MM.1S (cell line): ENCODE results near the gene ARMH2.

Experiments
- DNase-seq: peaks from one replicate; pipeline ENCODE4 v3.0.0-alpha.2; 2015
- H2AFZ ChIP-seq: fragments of 300-600 bp; sonication (generic); 2 replicates; pipeline ENCODE4 v1.6.0; 2016; ENCODE audit warnings: antibody characterized with exemption, low read length
- H3F3A ChIP-seq: fragments of 300-600 bp; sonication (generic); 2 replicates; pipeline ENCODE4 v1.6.1; 2016; ENCODE audit warnings: mild to moderate bottlenecking, antibody characterized with exemption, low read length, moderate library complexity, mixed read lengths; ENCODE audit not compliant: insufficient read depth
- H3K27ac ChIP-seq: fragments of 300-600 bp; sonication (generic); 2 replicates; pipeline ENCODE4 v1.5.1; 2016; ENCODE audit warnings: mild to moderate bottlenecking, low read length
- H3K27me3 ChIP-seq: fragments of 300-600 bp; sonication (generic); replicated peaks from 2 replicates; pipeline ENCODE4 v1.6.0; 2016; ENCODE audit warnings: low read length; ENCODE audit not compliant: insufficient read depth
- H3K36me3 ChIP-seq: fragments of 300-600 bp; sonication (generic); replicated peaks from 2 replicates; pipeline ENCODE4 v1.6.1; 2016; ENCODE audit warnings: mild to moderate bottlenecking, low read length, mixed read lengths; ENCODE audit not compliant: insufficient read depth
- H3K4me1 ChIP-seq: fragments of 300-600 bp; sonication (generic); 2 replicates; pipeline ENCODE4 v1.6.1; 2016; ENCODE audit warnings: low read length, mixed read lengths
- H3K4me2 ChIP-seq: fragments of 300-600 bp; sonication (generic); 2 replicates; pipeline ENCODE4 v1.6.0; 2016; ENCODE audit warnings: low read depth, low read length
- H3K4me3 ChIP-seq: fragments of 300-600 bp; sonication (generic); 2 replicates; pipeline ENCODE4 v1.5.1; 2016; ENCODE audit warnings: low read length, mixed read lengths
- H3K79me2 ChIP-seq: fragments of 300-600 bp; sonication (generic); 2 replicates; pipeline ENCODE4 v1.6.1; 2016; ENCODE audit warnings: mixed run types, low read length, mixed read lengths
- H3K9ac ChIP-seq: fragments of 300-600 bp; sonication (generic); 2 replicates; pipeline ENCODE4 v1.6.1; 2016; ENCODE audit warnings: low read length, mixed read lengths
- H3K9me2 ChIP-seq: fragments of 300-600 bp; sonication (generic); replicated peaks from 2 replicates; pipeline ENCODE4 v1.6.1; 2016; ENCODE audit warnings: mild to moderate bottlenecking, low read length, mixed read lengths; ENCODE audit not compliant: insufficient read depth
- H3K9me3 ChIP-seq: fragments of 300-600 bp; sonication (generic); replicated peaks from 2 replicates; pipeline ENCODE4 v1.6.1; 2016; ENCODE audit warnings: mild to moderate bottlenecking, low read length, mixed read lengths; ENCODE audit not compliant: insufficient read depth
- H4K20me1 ChIP-seq: fragments of 300-600 bp; sonication (generic); 2 replicates; pipeline ENCODE4 v1.6.1; 2016; ENCODE audit warnings: mild to moderate bottlenecking, low read length, moderate library complexity, mixed read lengths; ENCODE audit not compliant: insufficient read depth
- CTCF ChIP-seq: fragments of 300-600 bp; sonication (generic); IDR thresholded peaks from 2 replicates; pipeline ENCODE4 v1.5.1; 2016; ENCODE audit warnings: antibody characterized with exemption, low read length, mixed read lengths
- EZH2 ChIP-seq: fragments of 300-600 bp; sonication (generic); optimal IDR thresholded peaks from 2 replicates; pipeline ENCODE3; 2017; ENCODE audit warnings: low read depth, mild to moderate bottlenecking, antibody characterized with exemption, low read length, mixed read lengths
- EZH2phosphoT487 ChIP-seq: fragments of 300-600 bp; sonication (generic); IDR thresholded peaks from 2 replicates; pipeline ENCODE4 v1.6.1; 2018; ENCODE audit warnings: antibody characterized with exemption, low read length

The ARMH2 gene

DNA sequence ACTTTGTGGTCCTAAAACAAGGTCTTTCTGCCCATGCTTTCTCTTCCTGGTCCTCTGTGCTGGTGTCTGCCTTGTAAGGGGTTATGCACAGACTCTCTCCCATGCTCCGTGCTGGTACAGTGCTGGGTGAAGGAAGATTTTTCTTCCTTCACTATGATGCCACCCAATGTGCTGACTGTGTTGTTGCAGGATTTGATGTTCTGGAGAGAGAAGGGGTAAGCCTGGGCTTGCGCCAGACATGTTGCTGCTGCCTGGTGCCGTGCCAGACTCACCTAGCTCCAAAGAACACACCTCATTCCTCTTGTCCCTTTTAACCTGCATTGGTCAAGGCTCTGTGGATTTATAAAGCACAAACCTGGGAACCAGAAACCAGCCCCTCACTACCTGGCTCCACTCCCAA lies 28.4 kb upstream of the ARMH2 start:
- TF ChIP-seq EZH2phosphoT487, result no peak
- no peak overlapping the region for H3K27ac ChIP-seq

DNA sequence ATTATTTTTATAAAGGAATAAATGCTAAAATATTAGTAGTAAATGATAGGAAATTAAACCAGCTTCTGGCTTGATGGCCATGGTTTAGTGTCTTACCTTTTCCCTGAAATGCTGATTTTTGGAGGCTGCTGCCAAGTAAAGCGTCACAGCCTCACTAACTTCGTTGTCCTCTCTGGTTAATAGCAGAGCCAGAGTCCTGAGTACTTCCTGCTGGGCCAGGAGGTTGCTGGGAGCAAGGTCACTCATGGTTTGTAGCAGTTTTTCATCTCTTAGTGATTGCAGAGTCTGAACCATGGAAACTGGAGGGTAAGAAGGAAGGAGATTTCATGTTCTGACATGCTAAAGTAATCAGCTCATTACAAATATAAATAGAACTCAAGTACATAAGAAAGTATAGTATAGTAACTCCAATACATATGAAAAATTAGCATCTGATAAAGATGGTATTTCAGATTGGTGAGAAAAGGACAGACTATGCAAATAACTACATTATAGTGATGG lies 26.5 kb upstream of the ARMH2 start:
- Histone ChIP-seq H3K9me3 (no peaks in the 10 kb centered on the region), H3K9ac (no peak overlapping the region), H3K36me3 (no peaks in the 10 kb centered on the region), H2AFZ (no peak overlapping the region), H3K27ac (no peak overlapping the region), H4K20me1 (no peaks in the 10 kb centered on the region), H3K27me3 (no peaks in the 10 kb centered on the region), H3K4me3 (no peak overlapping the region), H3K4me2 (no peak overlapping the region), H3K4me1 (no peaks in the 10 kb centered on the region), H3K79me2 (no peaks in the 10 kb centered on the region), H3K9me2 (no peaks in the 10 kb centered on the region), H3F3A (no peaks in the 10 kb centered on the region)
- TF ChIP-seq EZH2 (no peak), CTCF (no peak), EZH2phosphoT487 (no peak)
- DNase-seq, result no peak

More for the DNA sequence above, 28.4 kb upstream of the ARMH2 start:
- H2AFZ ChIP-seq, result no peak overlapping the region
- H3F3A ChIP-seq, result no peaks in the 10 kb centered on the region
- no peak overlapping the region for H3K9ac ChIP-seq
- no peak overlapping the region for H3K4me2 ChIP-seq
- no peak for DNase-seq
- H3K9me2 ChIP-seq, result no peaks in the 10 kb centered on the region
- no peaks in the 10 kb centered on the region for H3K79me2 ChIP-seq
- H4K20me1 ChIP-seq, result no peaks in the 10 kb centered on the region
- no peaks in the 10 kb centered on the region for H3K27me3 ChIP-seq
- H3K36me3 ChIP-seq, result no peaks in the 10 kb centered on the region
- no peaks in the 10 kb centered on the region for H3K9me3 ChIP-seq
- H3K4me3 ChIP-seq, result no peak overlapping the region
- no peaks in the 10 kb centered on the region for H3K4me1 ChIP-seq

DNA sequence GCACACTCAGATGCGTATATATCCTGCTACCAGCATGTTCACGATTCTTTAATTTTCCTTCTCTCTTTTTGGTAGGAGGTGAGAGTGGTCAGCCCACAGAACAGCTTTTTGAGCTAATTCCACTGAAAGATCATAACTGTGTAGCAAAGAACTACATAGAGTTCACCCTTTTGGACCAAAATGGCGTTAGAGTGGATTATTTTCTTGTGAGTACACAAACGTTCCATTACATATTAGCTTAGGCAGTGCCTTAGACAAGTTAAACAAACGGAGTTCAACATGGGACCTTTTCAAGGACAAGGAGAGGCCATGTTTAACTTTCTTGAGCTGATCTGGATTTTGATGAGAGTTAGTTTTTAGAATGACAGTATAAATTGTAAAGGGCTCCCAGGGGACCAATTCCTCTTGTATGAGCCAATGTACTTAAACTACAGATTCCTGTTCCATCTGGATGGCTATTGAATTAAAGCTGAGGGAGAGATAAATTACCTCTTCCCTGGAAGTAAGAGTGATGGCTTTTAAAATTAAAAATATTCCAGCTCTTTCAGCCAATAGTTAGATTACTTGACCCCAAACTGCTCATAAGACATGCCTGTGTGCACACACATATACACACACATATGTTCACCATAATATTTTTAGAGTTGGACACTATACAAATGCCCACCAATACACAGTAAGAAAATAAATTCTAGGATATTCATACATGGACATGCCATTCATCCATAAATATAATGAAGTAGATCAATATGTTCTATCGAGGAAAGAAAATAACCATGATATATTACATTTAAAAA lies 25.6 kb upstream of the ARMH2 start:
- H3K36me3 ChIP-seq, result no peaks in the 10 kb centered on the region
- no peak overlapping the region for H3K27ac ChIP-seq
- H3K27me3 ChIP-seq, result no peaks in the 10 kb centered on the region
- H3K4me1 ChIP-seq, result no peaks in the 10 kb centered on the region
- H3K79me2 ChIP-seq, result no peaks in the 10 kb centered on the region
- no peak overlapping the region for H3K9ac ChIP-seq
- TF ChIP-seq CTCF, result no peak
- no peak for TF ChIP-seq EZH2phosphoT487
- TF ChIP-seq EZH2, result no peak
- H3K9me3 ChIP-seq, result no peaks in the 10 kb centered on the region
- no peak for DNase-seq
- H3K4me2 ChIP-seq, result no peak overlapping the region
- no peaks in the 10 kb centered on the region for H4K20me1 ChIP-seq
- H3F3A ChIP-seq, result no peaks in the 10 kb centered on the region
- H2AFZ ChIP-seq, result no peak overlapping the region
- H3K4me3 ChIP-seq, result no peak overlapping the region
- no peaks in the 10 kb centered on the region for H3K9me2 ChIP-seq

GRCh38 chr6:24823185-24823584 lies 24.5 kb upstream of the ARMH2 start:
- Histone ChIP-seq H3K9ac (no peak overlapping the region), H3K4me2 (no peak overlapping the region), H3K4me3 (no peak overlapping the region), H3K79me2 (no peaks in the 10 kb centered on the region), H3K36me3 (no peaks in the 10 kb centered on the region), H3K9me3 (no peaks in the 10 kb centered on the region), H3K9me2 (no peaks in the 10 kb centered on the region), H3K27me3 (no peaks in the 10 kb centered on the region), H2AFZ (no peak overlapping the region), H3K27ac (no peak overlapping the region), H4K20me1 (no peaks in the 10 kb centered on the region), H3K4me1 (no peaks in the 10 kb centered on the region), H3F3A (no peaks in the 10 kb centered on the region)
- no peak for TF ChIP-seq CTCF
- no peak for TF ChIP-seq EZH2phosphoT487
- no peak for TF ChIP-seq EZH2
- no peak for DNase-seq
